ENCODE data around the gene ARSA.

DNA sequence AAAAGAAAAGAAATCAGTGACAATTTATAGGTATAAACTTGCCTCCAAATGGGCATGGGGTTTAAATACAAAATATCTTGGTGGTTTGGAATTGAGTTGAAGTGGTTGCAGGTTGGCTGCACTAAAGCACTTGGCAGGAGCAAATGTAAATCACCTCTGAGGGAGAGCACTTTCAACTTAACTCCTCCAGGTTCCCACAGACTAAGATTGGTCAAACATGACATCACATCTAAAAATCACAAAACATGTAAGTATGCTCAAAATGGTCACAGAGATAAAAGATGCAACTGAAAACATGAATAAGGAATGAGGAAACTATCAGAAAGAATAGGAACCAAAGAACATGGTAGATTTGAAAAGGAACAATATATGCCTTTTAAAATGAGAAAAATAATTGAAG lies 32.4 kb upstream of the ARSA start:
- TF ChIP-seq ARNTL (CRISPR knock-in tag; IDR thresholded peaks at IDR 0.05; ENCODE audit: borderline replicate concordance, low read depth): no peak
- no peak for TF ChIP-seq ZNF8 (CRISPR knock-in tag; IDR thresholded peaks at IDR 0.05)
- TF ChIP-seq GLIS3 (CRISPR knock-in tag; IDR thresholded peaks at IDR 0.05): no peak
- TF ChIP-seq, protein P1, sequence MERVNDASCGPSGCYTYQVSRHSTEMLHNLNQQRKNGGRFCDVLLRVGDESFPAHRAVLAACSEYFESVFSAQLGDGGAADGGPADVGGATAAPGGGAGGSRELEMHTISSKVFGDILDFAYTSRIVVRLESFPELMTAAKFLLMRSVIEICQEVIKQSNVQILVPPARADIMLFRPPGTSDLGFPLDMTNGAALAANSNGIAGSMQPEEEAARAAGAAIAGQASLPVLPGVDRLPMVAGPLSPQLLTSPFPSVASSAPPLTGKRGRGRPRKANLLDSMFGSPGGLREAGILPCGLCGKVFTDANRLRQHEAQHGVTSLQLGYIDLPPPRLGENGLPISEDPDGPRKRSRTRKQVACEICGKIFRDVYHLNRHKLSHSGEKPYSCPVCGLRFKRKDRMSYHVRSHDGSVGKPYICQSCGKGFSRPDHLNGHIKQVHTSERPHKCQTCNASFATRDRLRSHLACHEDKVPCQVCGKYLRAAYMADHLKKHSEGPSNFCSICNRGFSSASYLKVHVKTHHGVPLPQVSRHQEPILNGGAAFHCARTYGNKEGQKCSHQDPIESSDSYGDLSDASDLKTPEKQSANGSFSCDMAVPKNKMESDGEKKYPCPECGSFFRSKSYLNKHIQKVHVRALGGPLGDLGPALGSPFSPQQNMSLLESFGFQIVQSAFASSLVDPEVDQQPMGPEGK (CRISPR knock-in tag; IDR thresholded peaks at IDR 0.05; ENCODE audit: borderline replicate concordance): no peak
- TF ChIP-seq PPARA (CRISPR knock-in tag; IDR thresholded peaks at IDR 0.05; ENCODE audit: borderline replicate concordance): no peak
- no peak for TF ChIP-seq ZC3H10 (CRISPR knock-in tag; IDR thresholded peaks at IDR 0.05)
- TF ChIP-seq RARB (CRISPR knock-in tag; IDR thresholded peaks at IDR 0.05): no peak
- TF ChIP-seq ESRRG (CRISPR knock-in tag; IDR thresholded peaks at IDR 0.05): no peak
- TF ChIP-seq, protein P2, sequence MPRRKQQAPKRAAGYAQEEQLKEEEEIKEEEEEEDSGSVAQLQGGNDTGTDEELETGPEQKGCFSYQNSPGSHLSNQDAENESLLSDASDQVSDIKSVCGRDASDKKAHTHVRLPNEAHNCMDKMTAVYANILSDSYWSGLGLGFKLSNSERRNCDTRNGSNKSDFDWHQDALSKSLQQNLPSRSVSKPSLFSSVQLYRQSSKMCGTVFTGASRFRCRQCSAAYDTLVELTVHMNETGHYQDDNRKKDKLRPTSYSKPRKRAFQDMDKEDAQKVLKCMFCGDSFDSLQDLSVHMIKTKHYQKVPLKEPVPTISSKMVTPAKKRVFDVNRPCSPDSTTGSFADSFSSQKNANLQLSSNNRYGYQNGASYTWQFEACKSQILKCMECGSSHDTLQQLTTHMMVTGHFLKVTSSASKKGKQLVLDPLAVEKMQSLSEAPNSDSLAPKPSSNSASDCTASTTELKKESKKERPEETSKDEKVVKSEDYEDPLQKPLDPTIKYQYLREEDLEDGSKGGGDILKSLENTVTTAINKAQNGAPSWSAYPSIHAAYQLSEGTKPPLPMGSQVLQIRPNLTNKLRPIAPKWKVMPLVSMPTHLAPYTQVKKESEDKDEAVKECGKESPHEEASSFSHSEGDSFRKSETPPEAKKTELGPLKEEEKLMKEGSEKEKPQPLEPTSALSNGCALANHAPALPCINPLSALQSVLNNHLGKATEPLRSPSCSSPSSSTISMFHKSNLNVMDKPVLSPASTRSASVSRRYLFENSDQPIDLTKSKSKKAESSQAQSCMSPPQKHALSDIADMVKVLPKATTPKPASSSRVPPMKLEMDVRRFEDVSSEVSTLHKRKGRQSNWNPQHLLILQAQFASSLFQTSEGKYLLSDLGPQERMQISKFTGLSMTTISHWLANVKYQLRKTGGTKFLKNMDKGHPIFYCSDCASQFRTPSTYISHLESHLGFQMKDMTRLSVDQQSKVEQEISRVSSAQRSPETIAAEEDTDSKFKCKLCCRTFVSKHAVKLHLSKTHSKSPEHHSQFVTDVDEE (CRISPR knock-in tag; IDR thresholded peaks at IDR 0.05): no peak
- no peak for TF ChIP-seq ZFP30 (CRISPR knock-in tag; IDR thresholded peaks at IDR 0.05)
- no peak for TF ChIP-seq ISL1 (CRISPR knock-in tag; IDR thresholded peaks at IDR 0.05)
- TF ChIP-seq ZFP3 (CRISPR knock-in tag; IDR thresholded peaks at IDR 0.05): no peak
- no peak for TF ChIP-seq TCF4 (CRISPR knock-in tag; IDR thresholded peaks at IDR 0.05; ENCODE audit: borderline replicate concordance)

Data from SK-N-SH treated with all-trans-retinoic acid at 6 μM for 48 hours (cell line).